HG03575 (cell line): Measurements from ENCODE around the gene DOP1A.
"Not testable (repeated sequence)": the region's sequence is repeated elsewhere in the genome, so short reads cannot be mapped to it uniquely, and the experiment has no call there.

Experiments
- ATAC-seq: cut with Tn5 transposase; IDR thresholded peaks from one replicate; pipeline ENCODE4 v1.9.1; 2021; ENCODE audit not compliant: unreplicated experiment, insufficient number of reproducible peaks, low FRiP score; ENCODE audit errors: extremely low read depth

The DOP1A gene

GRCh38 chr6:83190626-83191025 lies 123.2 kb downstream of the DOP1A start:
- ATAC-seq, result no peak

- ATAC-seq, result not testable (repeated sequence)
These were observed 124.5 kb downstream of the DOP1A start for GRCh38 chr6:83191974-83192373.

GRCh38 chr6:83192456-83192855 lies 125.0 kb downstream of the DOP1A start:
- no peak for ATAC-seq

GRCh38 chr6:83192871-83193746 lies 125.6 kb downstream of the DOP1A start, which contains the start of the genes PGM3 and RWDD2A:
TSS of gene PGM3 (minus strand) at chr6:83193265. CDS start at chr6:83191012, 2,253 bp downstream.
TSS of gene RWDD2A (plus strand) at chr6:83193357. CDS start at chr6:83194452, 1,095 bp downstream.
- ATAC-seq, result peak; percentile 94

- ATAC-seq, result no peak
These were observed 126.5 kb downstream of the DOP1A start for GRCh38 chr6:83193747-83194566.

- ATAC-seq, result no peak
These were observed 131.2 kb downstream of the DOP1A start for GRCh38 chr6:83198486-83199172.

GRCh38 chr6:83199173-83199862 lies 131.8 kb downstream of the DOP1A start:
- ATAC-seq, result no peak

GRCh38 chr6:83199863-83200225 lies 132.4 kb downstream of the DOP1A start:
- no peak for ATAC-seq

- no peak for ATAC-seq
These were observed 134.6 kb downstream of the DOP1A start for GRCh38 chr6:83202031-83202430.

- peak; percentile 98 for ATAC-seq
These were observed 147.9 kb downstream of the DOP1A start for GRCh38 chr6:83215131-83216047.

GRCh38 chr6:83216806-83217205 lies 149.3 kb downstream of the DOP1A start:
- no peak for ATAC-seq
